Measurements from ENCODE around the gene FOXP4.

FOXP4 gene

GRCh38 chr6:41602864-41603608, 56.9 kb downstream of the FOXP4 start:
- TF ChIP-seq CTCF (IDR thresholded peaks at IDR 0.05; ENCODE audit: low read depth, low read length) (peak; percentile 98), EZH2phosphoT487 (IDR thresholded peaks at IDR 0.05; ENCODE audit: low read depth) (no peak)
- H3K27me3 ChIP-seq (ENCODE audit: low read depth, low read length): peaks cover 12% of the 10 kb centered on the region
- no peaks in the 10 kb centered on the region for H3K79me2 ChIP-seq (ENCODE audit: low read length)
- H2AFZ ChIP-seq (ENCODE audit: low read depth, low read length): peak overlapping the region; percentile 80
- 0 out of 2 replicates have a peak overlapping the region, but pooled peaks have one; percentile 13 for H3K27ac ChIP-seq (ENCODE audit: low read length)
- H3K4me1 ChIP-seq (ENCODE audit: low read length): peaks cover 10% of the 10 kb centered on the region
- no peaks in the 10 kb centered on the region for H4K20me1 ChIP-seq (ENCODE audit: insufficient read depth, low read length)
- no peaks in the 10 kb centered on the region for H3K9me3 ChIP-seq (ENCODE audit: insufficient read depth, low read length)
- H3K36me3 ChIP-seq (replicated peaks; ENCODE audit: low read depth, low read length): peaks cover 3% of the 10 kb centered on the region
- H3K9ac ChIP-seq (ENCODE audit: low read length): peak overlapping the region; percentile 65
- peak overlapping the region; percentile 73 for H3K4me3 ChIP-seq (ENCODE audit: low read length)
- H3K4me2 ChIP-seq (ENCODE audit: low read length): peak overlapping the region; percentile 95

GRCh38 chr6:41604006-41604405, 57.8 kb downstream of the FOXP4 start:
- Histone ChIP-seq H3K9ac (ENCODE audit: low read length) (no peak overlapping the region), H3K27ac (ENCODE audit: low read length) (no peak overlapping the region), H3K27me3 (ENCODE audit: low read depth, low read length) (peaks cover 12% of the 10 kb centered on the region), H3K4me2 (ENCODE audit: low read length) (no peak overlapping the region), H3K4me1 (ENCODE audit: low read length) (peaks cover 10% of the 10 kb centered on the region), H4K20me1 (ENCODE audit: insufficient read depth, low read length) (no peaks in the 10 kb centered on the region), H3K36me3 (replicated peaks; ENCODE audit: low read depth, low read length) (peaks cover 3% of the 10 kb centered on the region), H3K9me3 (ENCODE audit: insufficient read depth, low read length) (no peaks in the 10 kb centered on the region), H3K79me2 (ENCODE audit: low read length) (no peaks in the 10 kb centered on the region), H2AFZ (ENCODE audit: low read depth, low read length) (no peak overlapping the region), H3K4me3 (ENCODE audit: low read length) (no peak overlapping the region)
- TF ChIP-seq EZH2phosphoT487 (IDR thresholded peaks at IDR 0.05; ENCODE audit: low read depth) (no peak), CTCF (IDR thresholded peaks at IDR 0.05; ENCODE audit: low read depth, low read length) (no peak)

- H3K79me2 ChIP-seq (ENCODE audit: low read length): no peaks in the 10 kb centered on the region
- H3K4me1 ChIP-seq (ENCODE audit: low read length): peaks cover 10% of the 10 kb centered on the region
- H4K20me1 ChIP-seq (ENCODE audit: insufficient read depth, low read length): no peaks in the 10 kb centered on the region
- peaks cover 12% of the 10 kb centered on the region for H3K27me3 ChIP-seq (ENCODE audit: low read depth, low read length)
- H3K9ac ChIP-seq (ENCODE audit: low read length): no peak overlapping the region
- no peak overlapping the region for H3K4me2 ChIP-seq (ENCODE audit: low read length)
- H3K36me3 ChIP-seq (replicated peaks; ENCODE audit: low read depth, low read length): peaks cover 3% of the 10 kb centered on the region
- H2AFZ ChIP-seq (ENCODE audit: low read depth, low read length): no peak overlapping the region
- TF ChIP-seq CTCF (IDR thresholded peaks at IDR 0.05; ENCODE audit: low read depth, low read length): no peak
- no peak for TF ChIP-seq EZH2phosphoT487 (IDR thresholded peaks at IDR 0.05; ENCODE audit: low read depth)
- no peak overlapping the region for H3K27ac ChIP-seq (ENCODE audit: low read length)
- H3K4me3 ChIP-seq (ENCODE audit: low read length): no peak overlapping the region
- no peaks in the 10 kb centered on the region for H3K9me3 ChIP-seq (ENCODE audit: insufficient read depth, low read length)
Observed at GRCh38 chr6:41605649-41606048, 59.5 kb downstream of the FOXP4 start.

DNA sequence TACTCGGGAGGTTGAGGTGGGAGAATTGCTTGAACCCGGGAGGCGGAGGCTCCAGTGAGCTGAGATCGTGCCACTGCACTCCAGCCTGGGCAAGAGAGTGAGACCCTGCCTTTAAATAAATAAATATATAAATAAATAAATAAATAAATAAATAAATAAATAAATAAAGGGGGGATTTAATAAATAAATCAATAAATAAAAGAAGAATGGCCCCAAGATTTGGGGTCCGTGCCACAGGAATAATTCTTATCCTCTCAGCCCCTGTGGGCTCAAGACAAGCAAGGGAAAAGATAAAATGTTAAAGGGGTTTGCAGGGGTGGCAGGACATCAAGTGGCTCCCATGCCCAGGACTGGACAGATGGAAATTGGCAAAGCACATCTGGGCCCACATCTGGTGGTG, 60.9 kb downstream of the FOXP4 start:
- Histone ChIP-seq H4K20me1 (ENCODE audit: insufficient read depth, low read length) (no peaks in the 10 kb centered on the region), H3K9ac (ENCODE audit: low read length) (no peak overlapping the region), H3K79me2 (ENCODE audit: low read length) (no peaks in the 10 kb centered on the region), H3K27me3 (ENCODE audit: low read depth, low read length) (peaks cover 12% of the 10 kb centered on the region), H2AFZ (ENCODE audit: low read depth, low read length) (no peak overlapping the region), H3K36me3 (replicated peaks; ENCODE audit: low read depth, low read length) (no peaks in the 10 kb centered on the region), H3K9me3 (ENCODE audit: insufficient read depth, low read length) (no peaks in the 10 kb centered on the region), H3K4me3 (ENCODE audit: low read length) (no peak overlapping the region), H3K4me1 (ENCODE audit: low read length) (peaks cover 10% of the 10 kb centered on the region), H3K27ac (ENCODE audit: low read length) (no peak overlapping the region), H3K4me2 (ENCODE audit: low read length) (no peak overlapping the region)
- TF ChIP-seq CTCF (IDR thresholded peaks at IDR 0.05; ENCODE audit: low read depth, low read length) (no peak), EZH2phosphoT487 (IDR thresholded peaks at IDR 0.05; ENCODE audit: low read depth) (no peak)

Data from OCI-LY3 (cell line).